AML-193 (cell line): ENCODE measurements around the gene ARRDC2.
"Not testable (repeated sequence)": the region's sequence is repeated elsewhere in the genome, so short reads cannot be mapped to it uniquely, and the experiment has no call there.

Experiments
- DNase-seq, 2 experiments: peaks; one replicate each; lab custom pipeline; 2025; lab: John Stamatoyannopoulos, UW

ARRDC2 gene

DNA sequence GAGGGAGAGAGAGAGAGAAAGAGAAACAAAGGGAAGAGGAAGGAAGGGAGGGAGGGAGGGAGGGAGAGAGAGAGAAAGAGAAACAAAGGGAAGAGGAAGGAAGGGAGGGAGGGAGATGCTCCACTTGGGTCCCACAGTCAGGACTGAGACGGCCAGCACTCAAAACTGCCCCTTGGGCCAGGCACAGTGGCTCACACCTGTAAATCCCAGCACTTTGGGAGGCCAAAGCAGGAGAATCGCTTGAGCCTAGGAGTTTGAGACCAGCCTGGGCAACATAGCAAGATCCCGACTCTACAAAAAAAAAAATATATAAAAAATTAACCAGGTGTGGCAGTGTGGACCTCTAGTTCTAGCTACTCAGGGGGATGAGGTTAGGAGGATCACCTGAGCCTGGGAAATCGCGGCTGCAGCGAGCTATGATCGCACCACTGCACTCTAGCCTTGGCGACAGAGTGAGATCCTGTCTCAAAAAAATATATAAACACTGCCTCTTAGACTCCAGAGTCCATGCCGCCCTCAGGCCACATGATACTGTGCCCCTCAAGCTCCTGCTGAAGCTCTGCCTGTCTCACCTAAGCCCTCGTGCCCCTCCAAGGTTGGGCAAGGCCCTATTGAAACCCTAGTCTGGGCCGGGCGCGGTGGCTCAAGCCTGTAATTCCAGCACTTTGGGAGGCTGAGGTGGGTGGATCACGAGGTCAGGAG, 8.4 kb downstream of the ARRDC2 start:
- DNase-seq = no peak

DNA sequence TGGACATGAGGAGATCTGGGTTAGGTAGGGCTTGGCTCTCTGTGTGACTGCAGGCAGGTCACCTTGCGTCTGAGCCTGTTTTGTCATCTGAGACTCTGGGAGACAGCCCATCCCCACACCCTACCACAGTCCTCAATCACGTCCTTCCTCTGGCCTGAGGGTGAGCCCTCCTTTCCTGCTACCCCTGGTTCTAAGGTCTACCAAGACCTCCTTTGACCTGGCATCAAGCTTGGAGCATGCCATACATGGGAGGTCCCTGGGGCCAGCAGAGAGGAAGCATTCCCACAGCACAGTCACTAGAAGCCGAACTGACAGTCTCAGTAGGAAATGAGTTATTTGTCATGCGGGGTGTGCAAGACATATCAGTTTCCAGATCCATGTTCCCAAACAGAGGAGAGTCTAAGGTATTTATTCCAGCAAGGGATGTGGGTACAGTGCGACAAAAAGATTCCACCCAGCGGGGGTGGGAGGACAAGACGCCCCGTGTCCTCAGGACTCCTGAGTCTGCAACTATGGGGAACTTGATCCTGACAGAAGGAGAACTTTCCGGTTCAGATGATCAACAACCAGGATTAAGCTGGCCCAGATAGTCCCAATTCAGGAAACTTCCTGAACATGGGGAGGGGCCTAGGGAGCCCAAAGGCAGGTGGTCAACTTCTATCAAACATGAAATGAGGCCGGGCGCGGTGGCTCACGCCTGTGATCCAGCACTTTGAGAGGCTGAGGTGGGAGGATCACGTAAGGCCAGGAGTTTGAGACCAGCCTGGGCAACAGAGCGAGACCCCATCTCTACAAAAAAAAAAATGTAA, 9.5 kb downstream of the ARRDC2 start:
- no peak for DNase-seq

DNA sequence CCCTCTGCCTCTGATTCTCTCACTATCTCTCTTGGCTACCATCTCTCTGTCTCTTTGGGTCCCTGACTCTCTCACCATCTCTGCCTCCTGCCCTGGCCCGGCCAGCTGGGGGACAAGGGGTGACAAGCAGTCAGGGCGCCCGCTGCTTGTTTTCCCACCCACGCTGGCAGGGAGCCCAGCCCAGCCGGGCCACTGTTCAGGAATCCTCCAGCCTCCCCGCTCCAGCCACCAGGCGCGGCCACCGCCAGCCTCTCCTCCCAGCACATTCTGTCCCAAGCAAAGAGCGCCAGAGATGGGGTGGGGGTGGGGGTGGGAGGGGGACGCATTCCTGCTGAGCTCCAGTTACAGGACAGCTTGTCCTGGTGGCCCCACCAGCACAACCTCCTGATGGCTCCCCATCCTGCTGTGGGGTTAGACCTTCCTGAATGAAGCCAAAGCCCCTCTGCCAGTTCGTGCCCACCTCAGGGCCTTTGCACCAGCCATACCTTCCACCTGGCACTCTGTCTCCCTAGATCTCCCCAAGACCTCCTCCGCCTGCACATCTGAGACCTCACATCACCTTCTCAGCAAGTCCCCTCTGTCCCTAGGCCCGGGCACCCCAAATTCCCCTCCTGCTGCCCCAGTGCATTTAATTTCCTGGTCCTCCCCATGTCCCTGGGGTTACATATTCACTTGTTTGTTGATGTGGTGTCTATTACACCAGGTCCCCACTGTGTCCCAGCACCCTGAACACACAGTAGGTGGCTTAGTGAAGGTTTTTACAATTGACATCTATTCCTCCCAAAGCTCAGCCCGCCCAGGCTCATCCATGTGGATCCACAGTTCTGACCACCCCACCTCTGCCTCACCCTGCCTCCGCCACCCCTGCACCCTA, 12.5 kb downstream of the ARRDC2 start:
- DNase-seq = no peak

DNA sequence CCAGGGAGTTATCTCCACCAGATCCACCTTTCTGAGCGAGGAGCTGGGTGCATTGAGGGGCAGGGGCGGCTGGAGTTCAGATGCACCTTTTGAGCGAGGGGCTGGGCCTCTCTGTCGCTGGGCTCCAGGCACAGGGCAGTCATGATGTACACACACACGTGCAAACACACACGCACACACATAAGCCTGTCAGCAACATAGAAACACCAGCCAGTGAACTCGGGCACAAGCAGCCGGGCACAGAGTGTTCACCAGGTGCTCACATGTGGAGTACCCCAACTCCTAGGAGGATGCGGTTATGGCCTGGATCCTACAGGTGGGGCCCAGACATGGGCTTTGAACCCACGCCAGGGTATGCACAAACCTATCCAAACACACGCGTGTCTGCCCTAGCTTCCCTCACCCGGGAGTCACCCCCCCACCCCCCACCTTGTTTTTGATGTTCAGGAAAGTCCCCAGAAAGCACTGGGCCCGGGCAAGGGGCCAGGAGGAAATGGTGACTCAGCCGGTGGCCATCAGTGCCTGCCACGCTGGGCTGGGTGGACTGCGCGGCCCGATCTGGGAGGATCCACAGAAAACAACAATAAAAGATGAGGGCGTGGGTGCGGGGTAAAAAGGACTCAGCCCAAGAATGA, 13.3 kb downstream of the ARRDC2 start:
- peak in 1 of 2 experiments; percentile 21 for DNase-seq

DNA sequence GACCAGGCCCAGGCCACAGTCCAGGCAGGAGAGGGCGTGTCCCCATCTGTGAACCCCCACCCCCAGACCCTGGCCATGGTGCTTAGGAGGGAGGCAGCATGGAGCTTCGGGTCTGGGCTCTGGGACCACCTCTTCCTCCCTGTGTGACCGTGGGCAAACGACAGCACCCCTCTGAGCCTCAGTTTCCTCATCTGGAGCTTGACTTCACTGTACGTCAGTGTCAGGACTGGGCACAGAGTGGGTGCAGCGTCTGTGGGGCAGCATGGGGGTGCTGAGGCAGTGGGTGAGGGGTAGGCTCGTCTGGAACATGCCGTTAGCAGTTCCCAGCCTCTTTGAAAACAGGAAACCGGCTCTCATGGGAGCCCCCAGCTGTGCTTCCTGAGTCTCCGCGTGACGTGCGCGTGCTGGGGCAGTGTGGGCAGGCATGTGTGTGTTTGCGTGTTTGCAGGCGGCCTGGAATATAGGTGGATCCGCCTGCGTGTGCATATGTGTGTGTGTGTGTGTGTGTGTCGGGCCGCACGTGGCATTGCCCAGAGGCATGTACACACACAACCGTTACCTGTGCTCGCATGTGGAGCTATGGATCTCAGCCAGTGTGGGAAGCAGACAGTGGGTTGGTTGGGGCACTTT, 15.8 kb downstream of the ARRDC2 start:
- DNase-seq = peak; percentile 57 to 60

DNA sequence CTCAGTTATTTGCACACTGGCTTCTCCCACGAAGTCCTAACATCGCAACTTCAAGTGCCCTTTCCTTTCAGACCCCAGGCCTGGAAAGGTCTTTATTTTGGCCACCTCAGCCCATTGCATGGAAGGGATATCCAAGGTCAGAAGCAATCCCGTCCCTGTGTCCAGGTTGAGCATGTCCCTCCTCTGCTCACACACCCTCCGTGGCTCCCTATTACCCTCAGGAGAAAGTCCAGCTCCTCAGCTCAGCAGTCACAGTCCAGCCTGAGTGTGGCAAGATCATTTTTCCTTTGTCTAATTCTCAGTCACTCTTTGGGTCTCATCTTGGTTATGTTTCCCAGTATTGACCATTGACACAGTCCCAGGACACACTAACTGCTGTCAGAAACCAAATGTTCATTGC, 19.2 kb downstream of the ARRDC2 start:
- DNase-seq = no peak

DNA sequence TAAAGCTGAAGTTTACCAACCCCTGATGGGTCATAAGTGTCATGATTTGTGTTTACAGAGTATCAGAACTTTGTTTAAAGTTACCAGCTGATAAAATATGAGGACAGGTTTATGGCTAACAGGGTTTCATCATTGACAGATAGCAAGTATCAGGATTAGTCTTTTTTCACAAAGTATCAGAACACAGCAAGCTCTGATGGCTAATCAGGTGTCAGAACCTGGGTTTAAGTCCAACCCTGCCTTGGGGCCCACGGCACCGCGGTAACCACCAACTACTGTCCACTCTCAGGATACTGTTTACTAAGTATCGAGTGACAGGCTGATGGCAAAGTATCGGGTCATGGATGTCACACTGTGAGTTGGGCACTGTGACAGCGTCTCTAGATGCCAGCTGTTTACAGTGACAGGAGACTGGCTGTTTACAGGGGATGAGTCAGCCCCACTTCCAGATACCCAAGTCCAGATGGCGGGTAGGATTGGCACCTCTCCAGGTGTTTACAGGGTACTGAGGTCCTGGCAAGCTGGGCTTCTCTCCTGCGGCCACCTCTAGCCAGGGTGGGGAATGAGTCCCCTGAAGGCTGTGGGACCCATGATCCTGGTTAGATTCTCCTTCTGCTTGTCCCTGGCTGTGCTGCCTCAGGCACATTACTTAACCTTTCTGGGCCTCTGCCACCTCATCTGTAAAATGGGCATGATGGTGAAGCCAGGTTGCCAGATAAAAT, 21.8 kb downstream of the ARRDC2 start:
- DNase-seq = no peak

DNA sequence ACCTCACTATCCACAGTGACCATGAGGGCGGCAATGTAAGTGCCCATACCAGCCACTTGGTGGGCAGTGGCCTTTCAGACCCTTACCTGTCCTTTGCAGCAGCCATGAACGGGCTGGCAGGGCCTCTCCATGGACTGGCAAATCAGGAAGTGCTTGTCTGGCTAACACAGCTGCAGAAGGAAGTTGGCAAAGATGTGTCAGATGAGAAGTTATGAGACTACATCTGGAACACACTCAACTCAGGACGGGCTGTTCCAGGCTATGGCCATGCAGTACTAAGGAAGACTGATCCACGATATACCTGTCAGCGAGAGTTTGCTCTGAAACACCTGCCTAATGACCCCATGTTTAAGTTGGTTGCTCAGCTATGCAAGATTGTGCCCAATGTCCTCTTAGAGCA, 23.4 kb downstream of the ARRDC2 start:
- DNase-seq = peak; percentile 20 to 42

DNA sequence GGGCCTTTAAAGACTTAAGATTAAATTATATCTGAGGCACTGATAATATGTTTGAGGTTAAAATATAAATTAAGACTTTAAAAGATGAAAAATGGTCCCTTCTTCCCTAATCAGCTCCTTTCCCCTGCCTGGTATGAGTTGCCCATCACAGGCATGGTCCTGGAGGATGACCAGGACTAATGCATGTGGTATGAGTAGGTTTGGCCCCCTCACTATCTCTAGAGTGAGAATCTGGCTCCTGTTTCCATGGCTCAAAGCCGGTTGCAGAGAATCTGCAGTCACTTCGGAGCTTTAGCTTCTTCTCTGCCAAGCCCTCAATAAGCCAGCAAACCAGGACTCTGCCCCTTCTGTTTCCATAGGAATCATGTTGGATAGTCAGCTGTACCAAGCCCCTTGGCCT, 24.1 kb downstream of the ARRDC2 start:
- DNase-seq = not testable (repeated sequence)

DNA sequence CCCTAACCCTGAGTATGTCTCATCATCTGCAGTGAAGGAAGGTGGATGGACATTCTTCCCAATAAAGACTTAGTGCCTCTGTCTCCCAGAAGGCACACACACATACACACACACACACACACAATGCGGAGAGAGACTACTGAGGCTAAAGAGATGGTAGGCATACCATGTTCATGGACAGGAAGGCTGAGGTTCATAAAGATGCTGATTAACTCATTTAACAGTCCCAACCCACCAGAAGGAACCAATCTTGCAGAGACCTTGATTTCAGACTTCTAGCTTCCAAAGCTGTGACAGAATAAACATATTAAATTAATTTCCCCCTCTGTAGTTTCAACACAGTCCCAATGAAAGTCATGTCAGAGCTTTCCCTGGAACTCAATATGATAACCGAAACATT, 33.1 kb downstream of the ARRDC2 start:
- no peak for DNase-seq

DNA sequence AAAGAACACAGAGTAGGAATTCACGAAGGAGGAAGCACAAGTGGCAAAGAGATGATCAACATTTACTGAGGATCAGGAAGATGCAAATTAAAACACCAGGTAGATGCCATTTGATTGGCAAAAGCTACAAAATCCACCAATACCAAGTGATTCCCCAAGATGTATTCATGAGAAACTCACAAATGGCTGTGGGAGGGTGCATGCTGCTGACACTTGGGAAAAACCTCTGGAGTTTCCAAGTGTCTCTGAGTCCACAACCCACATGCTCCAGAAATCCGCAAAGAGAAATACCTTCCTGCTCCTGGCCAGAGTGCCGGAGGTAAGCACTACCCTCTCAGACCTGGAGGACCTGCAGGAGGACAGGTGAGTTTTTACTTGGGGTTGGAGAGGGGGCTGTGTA, 35.7 kb downstream of the ARRDC2 start:
- DNase-seq = no peak

DNA sequence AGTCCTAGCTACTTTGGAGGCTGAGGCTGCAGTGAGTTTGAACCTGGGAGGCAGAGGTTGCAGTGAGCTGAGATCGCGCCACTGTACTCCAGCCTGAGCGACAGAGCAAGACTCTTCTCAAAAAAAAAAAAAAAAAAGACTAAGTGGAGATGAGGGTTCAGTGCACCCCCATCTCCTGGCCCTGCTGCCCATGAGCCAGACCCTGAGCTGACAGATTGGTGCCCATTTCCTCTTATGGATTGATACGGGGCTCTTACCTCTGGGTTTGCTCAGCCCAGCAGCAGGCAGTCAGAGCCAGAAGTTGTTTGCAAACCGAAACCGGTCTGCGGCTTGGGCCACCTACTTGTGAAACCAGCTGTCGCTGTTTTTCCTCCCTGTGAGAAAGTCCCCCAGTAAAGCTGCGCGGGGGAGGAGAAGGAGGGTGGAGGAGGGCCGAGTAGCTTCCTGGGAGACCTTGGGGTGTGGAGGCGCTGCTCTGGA, 36.9 kb downstream of the ARRDC2 start:
- DNase-seq = peak; percentile 71 to 82

DNA sequence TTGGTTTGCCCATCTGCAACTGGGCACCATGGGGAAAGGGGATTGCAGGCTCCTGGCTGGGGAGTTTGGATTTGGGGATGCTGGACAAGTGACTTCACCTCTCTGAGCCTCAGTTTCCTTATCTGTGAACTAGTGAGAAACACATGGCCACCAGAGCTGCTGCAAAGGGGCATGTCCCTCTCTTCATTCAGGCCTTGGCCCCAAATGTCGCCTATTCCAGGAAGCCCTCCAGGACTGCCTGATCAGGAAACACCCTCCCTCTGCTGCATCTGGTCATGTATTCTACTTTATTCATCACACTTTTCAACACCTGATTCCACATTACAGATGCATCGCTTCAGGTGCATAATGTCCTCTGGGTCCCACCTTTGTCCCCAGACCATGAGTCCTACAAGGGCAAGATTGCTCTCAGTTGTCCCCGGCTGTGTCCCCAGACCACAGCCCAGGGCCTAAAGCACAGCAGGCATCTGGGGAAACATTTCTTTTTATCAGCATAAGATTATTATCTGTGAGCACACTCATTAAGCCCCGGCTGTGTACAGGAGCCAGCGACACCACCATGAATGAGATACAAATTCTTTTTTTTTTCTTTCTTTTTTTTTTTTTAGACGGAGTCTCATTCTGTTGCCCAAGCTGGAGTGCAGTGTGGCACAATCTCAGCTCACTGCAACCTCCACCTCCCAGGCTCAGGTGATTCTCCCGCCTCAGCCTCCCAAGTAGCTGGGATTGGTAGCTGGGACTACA, 37.5 kb downstream of the ARRDC2 start:
- DNase-seq = no peak

DNA sequence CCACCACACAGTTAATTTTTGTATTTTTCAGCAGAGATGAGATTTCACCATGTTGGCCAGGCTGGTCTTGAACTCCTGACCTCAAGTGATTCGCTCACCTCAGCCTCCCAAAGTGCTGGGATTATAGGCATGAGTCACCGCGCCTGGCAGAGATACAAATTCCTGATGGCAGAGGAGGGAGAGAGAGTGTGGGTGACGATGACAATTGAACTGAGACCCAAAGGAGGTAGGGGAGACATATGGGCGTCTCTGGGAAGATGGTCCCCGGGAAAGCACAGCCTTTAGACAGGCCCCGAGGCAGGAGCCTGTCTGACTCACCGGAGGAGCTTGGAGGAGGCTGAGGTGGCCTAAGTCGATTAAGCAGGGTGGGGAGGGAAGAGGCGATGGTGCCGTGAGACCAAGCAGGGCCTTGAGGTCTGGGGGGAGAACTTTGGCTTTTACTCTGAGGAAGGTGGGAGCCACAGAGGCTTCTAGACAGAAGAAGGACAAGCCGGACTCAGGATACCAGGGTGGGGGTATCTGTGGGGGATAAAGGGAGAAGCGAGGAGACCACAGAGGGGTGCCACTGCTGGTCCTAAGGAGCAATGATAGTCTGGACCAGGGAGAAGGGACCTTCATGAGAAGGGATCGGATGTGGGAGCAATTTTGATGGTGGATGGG, 38.2 kb downstream of the ARRDC2 start:
- no peak for DNase-seq

DNA sequence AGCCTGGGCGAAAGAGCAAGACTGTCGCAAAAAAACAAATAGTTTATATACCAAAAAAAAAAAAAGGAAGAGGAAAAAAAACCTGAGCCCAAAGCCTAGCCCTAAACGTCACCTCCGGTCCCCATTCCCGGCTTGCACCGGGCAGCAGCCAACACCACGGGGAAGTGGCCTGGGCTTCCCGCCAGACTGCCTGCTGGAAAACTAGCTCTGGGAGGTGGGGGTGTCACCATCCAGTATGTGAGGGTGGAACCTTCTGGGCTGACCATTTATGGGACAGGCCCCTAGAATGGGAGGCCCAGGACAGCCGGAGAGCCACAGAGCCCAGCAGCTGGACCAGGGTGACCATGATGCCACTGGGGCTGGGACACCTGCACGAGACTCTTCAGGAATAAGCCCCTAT, 41.4 kb downstream of the ARRDC2 start:
- DNase-seq = no peak

DNA sequence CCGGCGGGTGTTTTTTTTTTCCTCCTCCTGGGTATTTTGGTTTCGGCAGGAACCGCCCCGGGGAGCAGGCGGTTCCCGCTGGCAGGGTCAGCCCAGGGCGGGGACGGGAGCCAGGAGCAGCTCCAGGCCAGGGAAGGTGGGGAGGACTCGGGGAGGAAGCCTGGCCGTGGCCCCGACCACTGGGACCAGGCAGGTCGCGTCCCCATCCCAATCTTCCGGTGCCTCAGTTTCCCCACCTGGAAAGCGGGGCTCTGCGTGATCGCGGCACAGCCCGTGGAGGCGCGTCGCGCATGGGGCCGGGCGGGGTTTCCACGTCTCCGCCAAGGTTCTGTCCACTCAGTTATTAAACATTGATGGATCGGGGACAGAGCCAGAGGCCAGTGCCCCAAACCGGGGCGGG, 43.9 kb downstream of the ARRDC2 start:
- DNase-seq = no peak

DNA sequence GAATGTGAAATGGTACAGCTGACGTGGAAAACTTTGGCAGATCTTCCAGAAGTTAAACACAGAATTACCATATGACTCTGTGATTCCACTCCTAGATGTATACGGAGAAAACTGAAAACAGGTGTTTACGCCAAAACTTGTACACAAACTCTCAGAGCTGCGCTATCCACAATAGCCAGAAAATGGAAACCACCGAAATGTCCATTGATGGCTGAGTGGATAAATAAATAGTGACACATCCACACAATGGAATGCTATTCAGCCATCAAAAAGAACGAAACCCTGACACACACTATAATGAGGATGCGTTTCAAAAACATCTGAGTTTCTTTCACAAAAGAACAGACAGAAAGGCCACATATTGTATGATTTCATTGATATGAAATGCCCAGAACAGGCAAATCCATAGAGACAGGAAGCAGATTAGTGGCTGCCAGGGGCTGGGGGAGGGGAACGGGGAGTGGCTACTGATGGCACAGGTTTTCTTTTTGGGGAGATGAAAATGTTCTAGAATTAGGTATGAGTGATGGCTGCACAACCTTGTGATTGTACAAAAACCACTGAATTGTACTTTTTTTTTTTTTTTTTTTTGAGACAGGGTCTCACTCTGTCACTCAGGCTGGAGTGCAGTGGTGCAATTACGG, 45.7 kb downstream of the ARRDC2 start:
- no peak for DNase-seq

DNA sequence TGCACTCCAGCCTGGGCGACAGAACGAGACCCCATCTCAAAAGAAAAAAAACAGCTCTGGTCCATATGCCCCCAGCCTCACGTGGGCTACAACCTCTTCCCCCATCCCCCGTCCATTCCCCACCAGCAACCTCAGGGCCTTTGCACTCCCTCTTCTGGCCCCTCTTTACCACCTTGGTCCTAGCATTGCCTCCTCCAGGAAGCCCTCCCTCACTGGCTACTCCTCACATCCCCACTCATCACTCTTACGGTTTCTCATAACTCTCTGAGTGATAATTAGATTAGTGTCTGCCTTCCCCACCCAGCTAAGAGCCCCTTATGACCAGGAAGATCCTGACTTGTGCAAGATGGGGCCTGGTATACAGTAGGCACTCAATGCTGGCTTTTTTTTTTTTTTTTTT, 48.0 kb downstream of the ARRDC2 start:
- no peak for DNase-seq

DNA sequence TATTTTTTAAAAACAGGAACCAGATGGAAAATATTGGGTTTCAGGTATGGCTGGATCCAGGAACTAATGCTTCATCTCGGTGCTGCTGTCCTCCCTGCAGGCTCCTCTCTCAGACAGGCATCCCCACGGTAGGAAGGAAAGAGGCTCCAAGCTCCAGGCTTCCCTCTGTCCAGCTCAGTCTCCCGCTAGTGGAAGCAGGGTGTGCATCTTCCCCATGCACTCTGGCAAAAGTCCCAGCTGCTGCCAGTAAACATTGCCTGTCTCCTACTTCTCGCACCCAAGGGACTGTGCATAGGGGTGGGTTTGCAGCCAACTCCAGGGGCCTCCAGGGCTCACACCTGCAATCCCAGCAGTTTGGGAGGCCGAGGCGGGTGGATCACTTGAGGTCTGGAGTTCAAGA, 49.6 kb downstream of the ARRDC2 start:
- no peak for DNase-seq
